ENCODE results near the gene DMWD. TPM values are rescaled to one million over a fixed set of nuclear protein-coding genes. Genes with fewer than 3 reads are reported as not detected.
A peak's percentile ranks its signal among the peaks of the same experiment; 100 is the strongest.

Gene DMWD
- total RNA-seq, 2 experiments from 2014 or later, result 35.0 to 37.8 TPM

DNA sequence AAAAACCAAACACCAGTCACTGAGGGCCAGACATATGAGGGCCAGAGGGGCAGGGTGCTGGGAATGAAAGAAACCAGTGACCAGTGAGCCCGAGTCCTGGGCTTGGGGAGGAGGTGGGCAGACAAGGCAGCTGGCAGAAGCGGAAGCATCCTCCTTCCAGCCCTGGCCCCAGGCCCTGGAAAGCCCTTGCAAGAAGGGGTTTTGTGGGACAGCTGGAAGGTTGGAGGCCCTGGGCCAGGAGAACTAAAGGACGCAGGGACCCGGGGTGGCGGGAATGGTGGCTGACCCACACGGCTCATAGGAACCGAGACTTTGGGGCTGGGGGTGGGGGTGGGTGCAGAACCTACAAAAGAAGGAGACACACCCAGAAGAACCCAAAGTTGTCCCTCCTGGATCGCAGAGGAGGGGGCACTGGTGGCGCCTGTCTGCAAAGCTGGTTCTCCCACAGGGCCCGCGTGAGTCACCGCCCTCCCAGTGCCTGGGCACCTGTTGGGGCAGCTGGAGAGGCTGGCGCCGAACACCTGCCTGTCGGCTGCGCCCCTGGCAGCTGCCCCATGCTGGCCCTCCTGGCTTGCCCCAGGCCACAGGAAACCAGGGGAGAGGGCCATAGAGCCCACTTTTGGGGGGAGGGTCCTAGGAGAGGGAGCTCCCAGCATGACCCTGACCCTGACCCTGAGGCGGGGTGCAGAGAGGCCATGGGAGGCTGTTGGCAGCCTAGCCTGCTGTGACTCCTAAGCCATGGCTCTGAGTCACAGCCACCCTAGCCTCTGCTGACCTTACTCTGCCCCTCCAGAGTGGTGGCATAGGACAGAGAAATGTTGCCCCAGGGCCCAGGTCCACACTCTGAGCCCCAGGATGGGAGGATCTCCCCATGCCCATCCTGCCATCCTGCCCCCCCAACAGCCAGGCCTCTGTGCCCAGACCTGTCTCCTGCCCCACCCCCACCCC lies 11.2 kb downstream of the DMWD start:
- Mint-ChIP-seq H3K4me1 (peaks cover 15% of the 10 kb centered on the region), H3K4me3 (no peak overlapping the region), H3K27me3 (peaks cover 17% of the 10 kb centered on the region), H3K36me3 (ENCODE audit: low read depth) (peaks cover 11% of the 10 kb centered on the region), H3K9me3 (no peaks in the 10 kb centered on the region), H3K27ac (no peak overlapping the region)
- ChIA-PET POLR2A (no interaction called here), CTCF (interaction anchor here (0.7 to 3.0 kb wide), 4 partner anchors 11 to 35 kb away, joined by 3 to 9 read pairs (median 5); partner anchors contain the start of gene SIX5)
- no peak for DNase-seq

DNA sequence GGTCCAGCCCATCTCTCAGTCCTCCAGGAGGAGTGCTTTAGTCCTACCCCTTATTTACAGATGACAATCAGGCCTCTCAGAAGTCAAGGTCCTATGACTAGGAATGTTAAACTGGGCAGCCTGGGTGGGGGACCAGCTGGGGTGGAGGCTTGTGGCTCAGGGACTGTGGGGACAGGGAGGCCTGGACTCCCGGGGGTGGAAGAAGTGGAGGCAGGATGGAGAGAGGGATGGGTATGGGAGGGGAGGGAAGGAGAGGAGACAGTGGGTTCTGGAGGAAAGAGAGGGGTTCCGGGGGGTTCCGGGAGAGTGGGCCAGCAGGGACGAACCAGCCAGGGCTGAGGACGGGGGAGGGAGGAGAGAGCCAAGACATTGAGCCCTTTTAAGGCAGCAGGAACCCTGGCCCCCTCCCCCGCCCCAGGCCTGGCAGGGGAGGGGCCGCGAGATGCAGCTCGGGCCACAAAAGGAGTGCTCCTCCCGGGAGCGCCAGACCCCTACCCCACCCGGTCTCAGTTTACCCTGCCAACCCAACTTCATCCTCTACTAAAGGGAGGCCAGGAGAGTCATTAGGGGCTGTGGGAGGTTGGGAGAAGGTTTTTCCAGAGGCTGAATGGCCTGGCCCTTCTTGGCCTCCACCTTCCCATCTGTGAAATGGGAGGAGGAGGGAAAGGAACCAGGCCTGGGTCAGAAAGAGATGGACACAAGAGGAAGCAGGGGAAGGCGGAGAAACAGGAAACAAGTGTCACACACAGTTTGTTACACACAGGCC lies 12.0 kb downstream of the DMWD start:
- CTCF ChIA-PET, result interaction anchor here (0.6 to 3.0 kb wide), 4 partner anchors 10 to 36 kb away, joined by 3 to 7 read pairs (median 4); partner anchors contain the start of gene SIX5
- DNase-seq, result no peak
- Mint-ChIP-seq H3K9me3 (no peaks in the 10 kb centered on the region), H3K4me3 (no peak overlapping the region), H3K27me3 (peaks cover 17% of the 10 kb centered on the region), H3K27ac (no peak overlapping the region), H3K36me3 (ENCODE audit: low read depth) (peaks cover 9% of the 10 kb centered on the region), H3K4me1 (peaks cover 15% of the 10 kb centered on the region)
- POLR2A ChIA-PET, result interaction anchor here (0.5 kb wide), 1 partner anchor 11 kb away, joined by 3 read pairs; the partner anchor contains the start of gene SIX5

DNA sequence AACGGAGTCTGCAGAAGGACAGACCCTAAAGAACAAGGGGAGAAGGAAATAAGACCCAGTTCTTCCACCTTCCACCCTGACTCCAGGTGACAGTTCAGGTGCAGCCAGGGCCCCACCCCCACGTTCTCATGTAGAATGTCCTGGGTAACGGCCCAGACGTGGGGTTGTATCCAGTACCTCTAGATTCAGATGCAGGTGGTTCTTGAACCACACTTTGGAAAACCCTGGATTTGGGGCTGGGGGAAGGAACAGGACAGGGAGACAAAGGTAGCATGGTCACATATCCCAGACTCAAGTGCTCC lies 12.5 kb downstream of the DMWD start:
- no peak overlapping the region for H3K4me3 Mint-ChIP-seq
- H3K9me3 Mint-ChIP-seq, result no peaks in the 10 kb centered on the region
- peaks cover 17% of the 10 kb centered on the region for H3K27me3 Mint-ChIP-seq
- no peak for DNase-seq
- H3K36me3 Mint-ChIP-seq (ENCODE audit: low read depth), result peaks cover 9% of the 10 kb centered on the region
- peaks cover 15% of the 10 kb centered on the region for H3K4me1 Mint-ChIP-seq
- ChIA-PET POLR2A (interaction anchor here (0.5 kb wide), 1 partner anchor 11 kb away, joined by 3 read pairs; the partner anchor contains the start of gene SIX5), CTCF (no interaction called here)
- H3K27ac Mint-ChIP-seq, result no peak overlapping the region

DNA sequence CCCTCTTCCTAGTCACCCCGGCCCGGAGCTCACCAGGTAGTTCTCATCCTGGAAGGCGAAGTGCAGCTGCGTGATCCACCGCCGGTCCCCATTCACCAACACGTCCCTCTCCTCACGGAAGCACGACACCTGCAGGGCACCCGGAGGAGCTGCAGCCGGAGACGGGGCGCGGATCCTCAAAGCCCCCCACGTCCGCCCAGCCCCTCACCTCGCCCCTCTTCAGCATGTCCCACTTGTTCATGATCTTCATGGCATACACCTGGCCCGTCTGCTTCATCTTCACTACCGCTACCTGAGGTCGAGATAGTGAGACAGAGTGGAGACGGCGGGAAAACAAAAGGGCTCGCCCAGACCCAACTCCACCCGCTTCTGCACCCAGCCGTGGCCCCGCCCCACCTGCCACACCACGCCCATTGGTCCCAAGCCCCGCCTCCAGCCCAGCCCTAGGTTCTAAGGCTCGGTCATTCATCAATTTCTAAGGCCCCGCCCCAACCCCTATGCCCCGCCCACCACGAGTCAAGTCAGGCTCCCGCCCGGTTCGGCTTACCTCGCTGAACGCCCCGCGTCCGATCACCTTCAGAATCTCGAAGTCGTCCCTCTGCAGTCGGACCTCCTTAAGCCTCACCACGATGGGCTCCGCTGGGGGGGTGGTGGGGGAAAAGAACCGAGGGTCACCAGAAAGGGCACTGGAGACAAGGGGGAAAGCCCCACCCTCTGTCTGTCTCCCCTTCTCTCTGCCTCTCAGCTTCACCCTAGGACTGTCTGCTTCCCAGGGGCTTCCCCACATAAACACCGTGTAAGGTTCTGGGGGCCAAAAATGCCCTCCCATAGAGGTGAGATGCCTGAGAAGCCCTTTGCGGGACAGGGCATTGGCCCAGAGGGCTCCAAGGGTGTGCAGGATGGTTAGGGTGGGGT lies 13.2 kb downstream of the DMWD start:
- H3K36me3 Mint-ChIP-seq (ENCODE audit: low read depth), result peaks cover 9% of the 10 kb centered on the region
- no peaks in the 10 kb centered on the region for H3K9me3 Mint-ChIP-seq
- CTCF ChIA-PET, result interaction anchor here (0.7 to 2.2 kb wide), 10 partner anchors 8 to 69 kb away, joined by 3 to 29 read pairs (median 4); partner anchors contain the start of genes DMWD and SIX5
- DNase-seq, result peak; percentile 82
- peak overlapping the region; percentile 67 for H3K4me3 Mint-ChIP-seq
- POLR2A ChIA-PET, result interaction anchor here (0.5 kb wide), 1 partner anchor 10 kb away, joined by 3 read pairs; the partner anchor contains the start of gene SIX5
- H3K27me3 Mint-ChIP-seq, result peaks cover 17% of the 10 kb centered on the region
- H3K4me1 Mint-ChIP-seq, result peaks cover 15% of the 10 kb centered on the region
- no peak overlapping the region for H3K27ac Mint-ChIP-seq

DNA sequence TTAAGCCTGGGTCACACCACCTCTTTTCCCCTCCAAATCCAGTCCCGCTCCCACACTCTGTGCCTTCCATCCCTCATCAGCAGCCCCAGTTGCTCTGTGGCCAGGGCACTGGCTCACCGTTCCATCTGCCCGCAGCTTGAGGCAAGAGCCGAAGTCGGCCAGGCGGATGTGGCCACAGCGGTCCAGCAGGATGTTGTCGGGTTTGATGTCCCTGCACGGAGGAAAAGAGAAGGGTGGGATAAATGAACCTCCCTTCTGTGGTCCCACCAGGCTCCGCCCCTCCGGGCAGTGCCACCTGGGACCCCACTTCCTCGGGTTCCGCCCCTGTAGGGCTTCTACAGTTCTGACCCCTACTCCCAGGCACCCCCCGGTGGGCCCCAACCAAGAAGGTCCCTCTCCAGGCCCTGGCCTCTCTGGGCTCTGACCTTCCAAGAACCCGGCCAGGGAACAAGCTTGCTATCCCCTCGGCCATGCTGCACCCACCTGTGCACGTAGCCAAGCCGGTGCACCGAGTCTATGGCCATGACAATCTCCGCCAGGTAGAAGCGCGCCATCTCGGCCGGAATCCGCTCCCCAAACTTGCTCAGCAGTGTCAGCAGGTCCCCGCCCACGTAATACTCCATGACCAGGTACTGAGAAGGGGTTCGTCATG lies 14.5 kb downstream of the DMWD start:
- Mint-ChIP-seq H3K4me3 (no peak overlapping the region), H3K4me1 (peaks cover 15% of the 10 kb centered on the region), H3K27ac (no peak overlapping the region), H3K36me3 (ENCODE audit: low read depth) (peaks cover 9% of the 10 kb centered on the region), H3K27me3 (peaks cover 16% of the 10 kb centered on the region), H3K9me3 (no peaks in the 10 kb centered on the region)
- ChIA-PET CTCF (interaction anchor here (1.1 to 2.2 kb wide), 3 partner anchors 9 to 24 kb away, joined by 5 to 29 read pairs (median 13); partner anchors contain the start of genes DMWD and SIX5), POLR2A (no interaction called here)
- DNase-seq, result no peak

DNA sequence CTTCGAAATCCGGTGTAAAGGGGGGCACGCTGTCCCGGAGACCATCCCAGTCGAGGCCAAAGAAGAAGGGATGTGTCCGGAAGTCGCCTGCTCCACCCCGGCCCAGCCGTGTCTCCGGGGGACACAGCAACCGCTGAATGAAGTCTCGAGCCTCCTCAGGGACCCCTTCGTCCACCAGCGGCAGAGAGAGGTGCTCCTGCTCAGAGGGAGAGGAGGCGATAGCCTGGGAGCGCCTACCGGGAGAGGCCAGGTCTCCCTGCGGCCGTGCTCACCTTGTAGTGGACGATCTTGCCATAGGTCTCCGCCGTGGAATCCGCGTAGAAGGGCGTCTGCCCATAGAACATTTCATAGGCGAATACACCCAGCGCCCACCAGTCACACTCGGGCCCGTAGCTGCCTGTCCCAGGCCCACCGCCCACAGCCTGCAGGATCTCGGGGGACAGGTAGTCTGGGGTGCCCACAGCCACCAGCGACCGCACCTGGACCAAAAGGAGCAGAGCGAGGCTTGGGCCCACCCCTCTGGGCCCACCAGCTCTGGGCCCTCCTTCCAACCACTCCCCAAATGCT lies 15.2 kb downstream of the DMWD start:
- CTCF ChIA-PET, result interaction anchor here (2.2 kb wide), 1 partner anchor 14 kb away, joined by 13 read pairs; the partner anchor contains the start of gene DMWD
- H3K9me3 Mint-ChIP-seq, result no peaks in the 10 kb centered on the region

DNA sequence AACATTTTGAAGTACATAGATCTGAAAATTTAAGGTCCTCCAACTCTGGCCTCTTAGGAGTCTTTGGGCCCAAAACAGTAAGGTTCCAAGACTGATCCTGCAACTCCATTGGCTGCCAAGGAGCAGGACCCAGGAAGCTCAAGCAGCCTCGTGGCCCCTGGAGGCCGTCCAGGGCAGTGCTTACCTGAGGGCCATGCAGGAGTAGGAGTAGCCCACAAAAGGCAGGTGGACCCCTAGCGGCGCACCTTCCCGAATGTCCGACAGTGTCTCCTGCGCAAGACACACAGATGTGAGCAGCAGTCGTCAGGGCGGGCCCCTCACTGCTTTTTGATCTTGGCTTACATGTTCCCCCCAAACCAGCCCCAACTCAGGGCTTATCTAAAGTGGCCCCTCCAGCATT lies 17.9 kb downstream of the DMWD start:
- ChIA-PET CTCF (interaction anchor here (1.4 to 1.9 kb wide), 2 partner anchors 17 to 23 kb away, joined by 3 to 8 read pairs; partner anchors contain the start of gene DMWD), POLR2A (no interaction called here)
- peaks cover 9% of the 10 kb centered on the region for H3K36me3 Mint-ChIP-seq (ENCODE audit: low read depth)
- no peak overlapping the region for H3K4me3 Mint-ChIP-seq
- H3K9me3 Mint-ChIP-seq, result no peaks in the 10 kb centered on the region
- H3K27ac Mint-ChIP-seq, result no peak overlapping the region
- H3K27me3 Mint-ChIP-seq, result peaks cover 12% of the 10 kb centered on the region
- DNase-seq, result no peak
- H3K4me1 Mint-ChIP-seq, result peaks cover 27% of the 10 kb centered on the region

More for the DNA sequence above, 15.2 kb downstream of the DMWD start:
- Mint-ChIP-seq H3K36me3 (ENCODE audit: low read depth) (peaks cover 9% of the 10 kb centered on the region), H3K27me3 (peaks cover 16% of the 10 kb centered on the region), H3K4me3 (no peak overlapping the region), H3K4me1 (peaks cover 15% of the 10 kb centered on the region), H3K27ac (no peak overlapping the region)
- POLR2A ChIA-PET, result no interaction called here
- no peak for DNase-seq

DNA sequence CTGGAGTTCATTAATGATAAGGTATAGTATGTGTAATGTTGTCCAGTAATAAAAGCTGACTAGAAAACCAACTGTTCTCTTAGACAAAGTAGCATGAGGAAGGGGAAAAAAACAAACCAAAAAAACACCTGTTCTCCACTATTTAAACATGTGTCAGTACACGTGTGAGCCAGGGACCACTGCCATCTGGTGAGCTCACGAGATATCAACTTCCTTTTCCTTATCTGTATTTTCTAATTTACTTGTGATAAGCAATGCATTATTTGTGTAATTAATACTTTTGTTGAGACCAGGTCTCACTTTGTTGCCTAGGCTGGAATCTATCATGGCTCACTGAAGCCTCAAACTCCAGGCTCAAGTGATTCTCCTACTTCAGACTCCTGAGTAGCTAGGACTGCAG lies 19.3 kb downstream of the DMWD start:
- no peak overlapping the region for H3K27ac Mint-ChIP-seq
- peaks cover 9% of the 10 kb centered on the region for H3K27me3 Mint-ChIP-seq
- no peak for DNase-seq
- no peak overlapping the region for H3K4me3 Mint-ChIP-seq
- H3K4me1 Mint-ChIP-seq, result peaks cover 20% of the 10 kb centered on the region
- no peaks in the 10 kb centered on the region for H3K9me3 Mint-ChIP-seq
- ChIA-PET POLR2A (no interaction called here), CTCF (interaction anchor here (1.0 to 1.9 kb wide), 2 partner anchors 19 to 26 kb away, joined by 3 to 8 read pairs; partner anchors contain the start of gene DMWD)
- peaks cover 5% of the 10 kb centered on the region for H3K36me3 Mint-ChIP-seq (ENCODE audit: low read depth)

DNA sequence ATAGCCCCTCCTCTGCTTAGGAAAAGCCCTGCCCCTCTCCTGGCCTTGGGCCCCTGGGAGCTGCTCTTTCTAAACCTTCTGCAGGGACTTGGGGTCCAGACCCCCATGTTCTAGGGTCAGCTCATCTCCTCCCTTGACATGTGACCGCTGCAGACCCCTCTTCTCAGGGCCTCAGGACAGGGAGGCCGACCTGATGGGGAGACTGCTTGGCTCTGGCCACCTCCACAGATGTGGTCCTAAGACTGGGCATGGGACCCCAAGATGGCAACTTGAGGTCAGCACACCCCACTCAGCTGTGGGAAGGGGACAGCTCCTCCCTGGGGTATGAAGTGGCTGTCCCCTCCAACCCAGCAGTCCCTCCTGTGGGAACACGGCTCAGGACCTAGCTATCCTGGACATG lies 19.7 kb downstream of the DMWD start:
- H3K4me1 Mint-ChIP-seq, result peaks cover 19% of the 10 kb centered on the region
- H3K27ac Mint-ChIP-seq, result no peak overlapping the region
- H3K4me3 Mint-ChIP-seq, result no peak overlapping the region
- H3K27me3 Mint-ChIP-seq, result peaks cover 9% of the 10 kb centered on the region
- peaks cover 5% of the 10 kb centered on the region for H3K36me3 Mint-ChIP-seq (ENCODE audit: low read depth)
- ChIA-PET POLR2A (no interaction called here), CTCF (interaction anchor here (1.0 to 1.9 kb wide), 4 partner anchors 19 to 28 kb away, joined by 3 to 8 read pairs (median 3); partner anchors contain the start of gene DMWD)
- DNase-seq, result no peak
- no peaks in the 10 kb centered on the region for H3K9me3 Mint-ChIP-seq

DNA sequence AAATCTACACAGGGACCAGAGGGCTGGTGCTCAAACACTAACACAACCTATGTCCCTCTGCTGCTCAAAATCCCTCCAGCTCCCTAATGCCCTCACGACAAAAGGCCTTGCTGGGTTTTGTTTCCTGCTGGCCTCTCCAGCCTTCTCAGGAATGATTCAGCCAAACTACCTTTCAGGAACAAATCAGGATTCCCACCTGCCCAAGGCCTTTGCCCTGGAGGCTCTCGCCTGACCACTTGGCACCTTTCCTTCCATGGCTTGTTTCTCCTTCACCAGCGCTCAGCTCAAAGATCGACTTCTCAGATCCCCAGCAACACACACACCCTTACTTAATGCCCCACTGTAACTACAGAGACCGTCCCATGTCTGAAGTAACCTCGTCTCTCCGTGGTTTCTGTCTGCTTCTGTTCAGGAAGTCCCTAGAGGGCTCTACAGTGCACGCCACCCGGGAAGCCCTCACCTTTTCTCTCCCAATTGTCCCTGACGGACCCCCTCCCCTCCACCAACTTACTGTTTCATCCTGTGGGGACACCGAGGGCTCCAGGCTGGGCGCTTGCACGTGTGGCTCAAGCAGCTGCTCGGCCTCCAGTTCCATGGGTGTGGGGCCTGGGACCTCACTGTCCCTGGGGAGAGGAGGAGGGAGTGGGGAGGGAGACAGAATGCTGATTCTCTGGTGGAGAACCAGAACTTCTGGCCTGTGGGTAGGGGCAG lies 20.4 kb downstream of the DMWD start:
- H3K27me3 Mint-ChIP-seq, result peaks cover 12% of the 10 kb centered on the region
- H3K4me3 Mint-ChIP-seq, result no peak overlapping the region
- ChIA-PET POLR2A (no interaction called here), CTCF (interaction anchor here (1.0 to 1.4 kb wide), 3 partner anchors 18 to 88 kb away, joined by 3 read pairs; no protein-coding TSS in a partner anchor)
- H3K36me3 Mint-ChIP-seq (ENCODE audit: low read depth), result peaks cover 5% of the 10 kb centered on the region
- peaks cover 20% of the 10 kb centered on the region for H3K4me1 Mint-ChIP-seq
- H3K27ac Mint-ChIP-seq, result no peak overlapping the region
- DNase-seq, result no peak
- H3K9me3 Mint-ChIP-seq, result no peaks in the 10 kb centered on the region

Data from activated CD4-positive, alpha-beta T cell treated with anti-CD3 and anti-CD28 coated beads, Interleukin-2, amount 10 ng/mL, durations not matched to agents 7 days and 5 days (primary cell).